Endometrium (tissue), 2 donors: ENCODE measurements around the gene RHOJ.
"Not testable (repeated sequence)": the region's sequence is repeated elsewhere in the genome, so short reads cannot be mapped to it uniquely, and the experiment has no call there.

Experiments
- FAIRE-seq: peaks from 2 replicates; lab custom pipeline; 2012; peaks lifted over from hg19 to GRCh38; lab: Jason Lieb, UNC
- donor health status: control.
- donor health status: control.

The RHOJ gene

GRCh38 chr14:63268771-63269170 lies 64.5 kb downstream of the RHOJ start:
- no peak for FAIRE-seq

- no peak for FAIRE-seq
These were observed 65.5 kb downstream of the RHOJ start for GRCh38 chr14:63269561-63270225.

- no peak for FAIRE-seq
These were observed 68.9 kb downstream of the RHOJ start for GRCh38 chr14:63273129-63273528.

- no peak for FAIRE-seq
These were observed 69.7 kb downstream of the RHOJ start for GRCh38 chr14:63273717-63274655.

- FAIRE-seq = no peak
These were observed 71.4 kb downstream of the RHOJ start for GRCh38 chr14:63275611-63276010.

- FAIRE-seq = no peak
These were observed 71.8 kb downstream of the RHOJ start for GRCh38 chr14:63276016-63276415.

- FAIRE-seq = peak; percentile 85
These were observed 72.5 kb downstream of the RHOJ start for GRCh38 chr14:63276492-63277342.

- no peak for FAIRE-seq
These were observed 73.4 kb downstream of the RHOJ start for GRCh38 chr14:63277591-63278183.

- FAIRE-seq = not testable (repeated sequence)
These were observed 75.7 kb downstream of the RHOJ start for GRCh38 chr14:63279933-63280332.

GRCh38 chr14:63282997-63283883 lies 79.0 kb downstream of the RHOJ start:
- FAIRE-seq = no peak

- no peak for FAIRE-seq
These were observed 79.6 kb downstream of the RHOJ start for GRCh38 chr14:63283884-63284248.

GRCh38 chr14:63286071-63286470 lies 81.8 kb downstream of the RHOJ start:
- no peak for FAIRE-seq

GRCh38 chr14:63287666-63288483 lies 83.6 kb downstream of the RHOJ start:
- no peak for FAIRE-seq

GRCh38 chr14:63288853-63289252 lies 84.6 kb downstream of the RHOJ start:
- FAIRE-seq = no peak

GRCh38 chr14:63290741-63291430 lies 86.6 kb downstream of the RHOJ start:
- no peak for FAIRE-seq

- no peak for FAIRE-seq
These were observed 88.6 kb downstream of the RHOJ start for GRCh38 chr14:63292805-63293204.

GRCh38 chr14:63295231-63295685 lies 91.0 kb downstream of the RHOJ start:
- FAIRE-seq = no peak

- no peak for FAIRE-seq
These were observed 91.9 kb downstream of the RHOJ start for GRCh38 chr14:63296060-63296563.

GRCh38 chr14:63297372-63298063 lies 93.3 kb downstream of the RHOJ start:
- no peak for FAIRE-seq
